Neural cell (in vitro differentiated cells): ENCODE measurements around the gene GSTM2.

Source experiments
- CTCF ChIP-seq: fragments of 450-650 bp; IDR thresholded peaks from 2 replicates; pipeline ENCODE4 v1.5.1; 2014; ENCODE audit warnings: antibody characterized with exemption, mild to moderate bottlenecking, moderate library complexity; ENCODE audit not compliant: poor library complexity, severe bottlenecking
- EP300 ChIP-seq: fragments of 450-650 bp; conservative IDR thresholded peaks from 2 replicates; pipeline ENCODE4 v1.6.1; 2014; ENCODE audit warnings: antibody characterized with exemption, mild to moderate bottlenecking, moderate library complexity; ENCODE audit not compliant: poor library complexity, severe bottlenecking
- MXI1 ChIP-seq: fragments of 450-650 bp; conservative IDR thresholded peaks from 2 replicates; pipeline ENCODE4 v1.6.1; 2014; ENCODE audit warnings: antibody characterized with exemption, mild to moderate bottlenecking; ENCODE audit not compliant: poor library complexity, severe bottlenecking
- POLR2AphosphoS5 ChIP-seq: IDR thresholded peaks from 2 replicates; pipeline ENCODE4 v1.6.1; 2012
- SMC3 ChIP-seq: fragments of 450-650 bp; conservative IDR thresholded peaks from 2 replicates; pipeline ENCODE4 v1.6.1; 2014; ENCODE audit warnings: antibody characterized with exemption, mild to moderate bottlenecking, moderate library complexity; ENCODE audit not compliant: poor library complexity

- TF ChIP-seq CTCF (peak; percentile 23), EP300 (peak; percentile 43), MXI1 (peak; percentile 64), SMC3 (peak; percentile 27), POLR2AphosphoS5 (peak; percentile 79)
Observed at GRCh38 chr1:109620841-109621286, 47.0 kb upstream of the GSTM2 start.
